Measurements from ENCODE around the gene LRWD1.
"Not testable (repeated sequence)": the region's sequence is repeated elsewhere in the genome, so short reads cannot be mapped to it uniquely, and the experiment has no call there.

The LRWD1 gene

GRCh38 chr7:102444961-102445673 is 19.7 kb upstream of the LRWD1 start:
- no peak for DNase-seq (ENCODE audit: low read depth)

GRCh38 chr7:102445674-102446071 is 19.1 kb upstream of the LRWD1 start:
- no peak for DNase-seq (ENCODE audit: low read depth)

- DNase-seq (ENCODE audit: low read depth), result no peak
These were observed 18.2 kb upstream of the LRWD1 start for GRCh38 chr7:102446387-102447156.

- DNase-seq (ENCODE audit: low read depth), result no peak
These were observed 17.5 kb upstream of the LRWD1 start for GRCh38 chr7:102447311-102447710.

GRCh38 chr7:102449136-102449535 is 15.6 kb upstream of the LRWD1 start:
- no peak for DNase-seq (ENCODE audit: low read depth)

- DNase-seq (ENCODE audit: low read depth), result no peak
These were observed 14.5 kb upstream of the LRWD1 start for GRCh38 chr7:102450242-102450641.

- DNase-seq (ENCODE audit: low read depth), result no peak
These were observed 13.3 kb upstream of the LRWD1 start for GRCh38 chr7:102451371-102452054.

GRCh38 chr7:102452451-102452850 is 12.3 kb upstream of the LRWD1 start:
- no peak for DNase-seq (ENCODE audit: low read depth)

- no peak for DNase-seq (ENCODE audit: low read depth)
These were observed 11.5 kb upstream of the LRWD1 start for GRCh38 chr7:102453319-102453718.

GRCh38 chr7:102454468-102454867 is 10.3 kb upstream of the LRWD1 start:
- no peak for DNase-seq (ENCODE audit: low read depth)

- not testable (repeated sequence) for DNase-seq (ENCODE audit: low read depth)
These were observed 9.9 kb upstream of the LRWD1 start for GRCh38 chr7:102454932-102455331.

- no peak for DNase-seq (ENCODE audit: low read depth)
These were observed 9.2 kb upstream of the LRWD1 start for GRCh38 chr7:102455596-102455995.

- no peak for DNase-seq (ENCODE audit: low read depth)
These were observed 8.5 kb upstream of the LRWD1 start for GRCh38 chr7:102456327-102456726.

GRCh38 chr7:102457352-102457924 is 7.3 kb upstream of the LRWD1 start:
- DNase-seq (ENCODE audit: low read depth), result no peak

GRCh38 chr7:102459221-102459844 is 5.5 kb upstream of the LRWD1 start:
- DNase-seq (ENCODE audit: low read depth), result no peak

GRCh38 chr7:102460467-102460866 is 4.3 kb upstream of the LRWD1 start:
- DNase-seq (ENCODE audit: low read depth), result no peak

- no peak for DNase-seq (ENCODE audit: low read depth)
These were observed 775 bp upstream of the LRWD1 start for GRCh38 chr7:102463841-102464576.

- DNase-seq (ENCODE audit: low read depth), result no peak
These were observed 1.3 kb downstream of the LRWD1 start for GRCh38 chr7:102466097-102466496.

- no peak for DNase-seq (ENCODE audit: low read depth)
These were observed 3.0 kb downstream of the LRWD1 start for GRCh38 chr7:102467581-102468477.

All from stimulated activated CD8-positive, alpha-beta memory T cell treated with anti-CD3 and anti-CD28 coated beads, Interleukin-15, amount 100 ng/mL, for 24 hours (primary cell).